ENCODE measurements around the gene MOGAT2. TPM values are rescaled to one million over a fixed set of nuclear protein-coding genes. Genes with fewer than 3 reads are reported as not detected.
"Not testable (repeated sequence)": the region's sequence is repeated elsewhere in the genome, so short reads cannot be mapped to it uniquely, and the experiment has no call there.

MOGAT2 gene
- total RNA-seq, 1 donor from 2014 or later = not detected

GRCh38 chr11:75719340-75720239 lies 2.0 kb downstream of the MOGAT2 start:
- DNase-seq (ENCODE audit: low read depth, low spot score) = no peak

GRCh38 chr11:75720639-75721038 lies 3.0 kb downstream of the MOGAT2 start:
- DNase-seq (ENCODE audit: low read depth, low spot score) = no peak

GRCh38 chr11:75721852-75722668 lies 4.4 kb downstream of the MOGAT2 start:
- no peak for DNase-seq (ENCODE audit: low read depth, low spot score)

- no peak for DNase-seq (ENCODE audit: low read depth, low spot score)
Observed at GRCh38 chr11:75722669-75723042, 5.0 kb downstream of the MOGAT2 start.

- DNase-seq (ENCODE audit: low read depth, low spot score) = no peak
Observed at GRCh38 chr11:75725547-75726320, 8.1 kb downstream of the MOGAT2 start.

GRCh38 chr11:75728992-75729391 lies 11.4 kb downstream of the MOGAT2 start:
- DNase-seq (ENCODE audit: low read depth, low spot score) = no peak

GRCh38 chr11:75731095-75731494 lies 13.5 kb downstream of the MOGAT2 start:
- no peak for DNase-seq (ENCODE audit: low read depth, low spot score)

GRCh38 chr11:75733071-75733430 lies 15.4 kb downstream of the MOGAT2 start:
- no peak for DNase-seq (ENCODE audit: low read depth, low spot score)

- DNase-seq (ENCODE audit: low read depth, low spot score) = no peak
Observed at GRCh38 chr11:75733431-75734107, 15.9 kb downstream of the MOGAT2 start.

GRCh38 chr11:75734491-75735180 lies 17.0 kb downstream of the MOGAT2 start:
- no peak for DNase-seq (ENCODE audit: low read depth, low spot score)

GRCh38 chr11:75735181-75735845 lies 17.7 kb downstream of the MOGAT2 start:
- DNase-seq (ENCODE audit: low read depth, low spot score) = no peak

- no peak for DNase-seq (ENCODE audit: low read depth, low spot score)
Observed at GRCh38 chr11:75737314-75737713, 19.7 kb downstream of the MOGAT2 start.

- no peak for DNase-seq (ENCODE audit: low read depth, low spot score)
Observed at GRCh38 chr11:75740681-75741080, 23.0 kb downstream of the MOGAT2 start.

- DNase-seq (ENCODE audit: low read depth, low spot score) = not testable (repeated sequence)
Observed at GRCh38 chr11:75743159-75743558, 25.5 kb downstream of the MOGAT2 start.

GRCh38 chr11:75743711-75744563 lies 26.3 kb downstream of the MOGAT2 start:
- DNase-seq (ENCODE audit: low read depth, low spot score) = no peak

GRCh38 chr11:75745807-75746206 lies 28.2 kb downstream of the MOGAT2 start:
- no peak for DNase-seq (ENCODE audit: low read depth, low spot score)

GRCh38 chr11:75748729-75749273 lies 31.2 kb downstream of the MOGAT2 start:
- not testable (repeated sequence) for DNase-seq (ENCODE audit: low read depth, low spot score)

- not testable (repeated sequence) for DNase-seq (ENCODE audit: low read depth, low spot score)
Observed at GRCh38 chr11:75754933-75755332, 37.3 kb downstream of the MOGAT2 start.

- no peak for DNase-seq (ENCODE audit: low read depth, low spot score)
Observed at GRCh38 chr11:75757651-75758050, 40.0 kb downstream of the MOGAT2 start.

Measured in pulmonary artery endothelial cell (primary cell).